D721Med (cell line): ENCODE measurements around the gene CD37.
"Not testable (repeated sequence)": the region's sequence is repeated elsewhere in the genome, so short reads cannot be mapped to it uniquely, and the experiment has no call there.

ENCODE experiments used
- DNase-seq: peaks from one replicate; pipeline ENCODE4 v3.0.0; 2011; ENCODE audit warnings: low spot score; ENCODE audit not compliant: insufficient read length
- FAIRE-seq: peaks from 2 replicates; lab custom pipeline; 2011; peaks lifted over from hg19 to GRCh38; lab: Jason Lieb, UNC
- CTCF ChIP-seq: IDR thresholded peaks from 2 replicates; pipeline ENCODE4 v1.5.1; 2012; ENCODE audit warnings: mild to moderate bottlenecking, control low read depth; ENCODE audit not compliant: insufficient read depth; ENCODE audit errors: missing control alignments

CD37 gene

GRCh38 chr19:49301165-49301865 is 33.9 kb upstream of the CD37 start:
- DNase-seq (peak; percentile 74), FAIRE-seq (no peak)
- TF ChIP-seq CTCF = peak; percentile 73

- DNase-seq (no peak), FAIRE-seq (no peak)
- TF ChIP-seq CTCF = no peak
Observed at GRCh38 chr19:49301866-49302252, 33.3 kb upstream of the CD37 start.

GRCh38 chr19:49306734-49307133 is 28.5 kb upstream of the CD37 start:
- FAIRE-seq, DNase-seq: not testable (repeated sequence)

GRCh38 chr19:49309087-49309486 is 26.1 kb upstream of the CD37 start:
- FAIRE-seq (no peak), DNase-seq (no peak)
- no peak for TF ChIP-seq CTCF

GRCh38 chr19:49315111-49315510 is 20.1 kb upstream of the CD37 start:
- no peak for DNase-seq
- FAIRE-seq = no peak
- no peak for TF ChIP-seq CTCF

GRCh38 chr19:49316284-49316683 is 18.9 kb upstream of the CD37 start:
- FAIRE-seq = no peak
- no peak for DNase-seq
- TF ChIP-seq CTCF = no peak

DNA sequence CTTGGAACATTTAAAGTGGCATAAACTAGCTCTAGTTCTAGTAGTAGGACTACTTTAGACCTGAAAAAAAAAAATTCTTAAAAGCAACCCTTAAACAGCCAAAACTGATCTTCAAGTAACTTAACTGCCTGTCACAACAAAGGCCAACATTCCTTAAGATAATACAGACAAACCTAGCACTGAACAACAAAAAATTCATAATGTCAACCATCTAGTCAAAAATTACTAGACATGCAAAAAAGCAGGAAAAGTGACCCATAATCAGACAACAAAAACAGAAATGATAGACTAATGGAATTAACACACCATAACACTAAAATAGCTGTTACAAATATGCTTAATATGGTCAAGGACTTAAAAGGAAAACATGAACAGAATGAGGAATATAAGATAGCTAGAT is 16.9 kb upstream of the CD37 start:
- TF ChIP-seq CTCF = no peak
- DNase-seq (no peak), FAIRE-seq (no peak)
